ENCODE results near the gene SPTBN4.
"Not testable (repeated sequence)": the region's sequence is repeated elsewhere in the genome, so short reads cannot be mapped to it uniquely, and the experiment has no call there.

SPTBN4 gene

DNA sequence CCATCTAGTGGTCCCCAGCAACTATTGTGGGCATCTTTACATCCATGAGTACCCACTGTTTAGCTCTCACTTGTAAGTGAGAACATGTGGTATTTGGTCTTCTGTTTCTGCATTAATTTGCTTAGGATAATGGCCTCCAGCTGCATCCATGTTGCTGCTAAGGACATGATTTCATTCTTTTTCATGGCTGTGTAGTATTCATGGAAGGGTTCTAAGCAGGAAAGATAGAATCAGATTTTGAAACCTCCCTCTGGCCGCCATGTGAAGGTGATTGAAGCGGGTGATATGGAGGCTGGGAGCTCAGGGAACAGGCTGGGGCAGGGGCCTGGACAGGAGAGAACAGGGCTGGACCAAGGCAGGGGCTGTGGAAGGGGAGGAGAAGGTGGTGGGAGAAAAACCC, 154.5 kb downstream of the SPTBN4 start:
- no peak for DNase-seq (ENCODE audit: low read depth)

DNA sequence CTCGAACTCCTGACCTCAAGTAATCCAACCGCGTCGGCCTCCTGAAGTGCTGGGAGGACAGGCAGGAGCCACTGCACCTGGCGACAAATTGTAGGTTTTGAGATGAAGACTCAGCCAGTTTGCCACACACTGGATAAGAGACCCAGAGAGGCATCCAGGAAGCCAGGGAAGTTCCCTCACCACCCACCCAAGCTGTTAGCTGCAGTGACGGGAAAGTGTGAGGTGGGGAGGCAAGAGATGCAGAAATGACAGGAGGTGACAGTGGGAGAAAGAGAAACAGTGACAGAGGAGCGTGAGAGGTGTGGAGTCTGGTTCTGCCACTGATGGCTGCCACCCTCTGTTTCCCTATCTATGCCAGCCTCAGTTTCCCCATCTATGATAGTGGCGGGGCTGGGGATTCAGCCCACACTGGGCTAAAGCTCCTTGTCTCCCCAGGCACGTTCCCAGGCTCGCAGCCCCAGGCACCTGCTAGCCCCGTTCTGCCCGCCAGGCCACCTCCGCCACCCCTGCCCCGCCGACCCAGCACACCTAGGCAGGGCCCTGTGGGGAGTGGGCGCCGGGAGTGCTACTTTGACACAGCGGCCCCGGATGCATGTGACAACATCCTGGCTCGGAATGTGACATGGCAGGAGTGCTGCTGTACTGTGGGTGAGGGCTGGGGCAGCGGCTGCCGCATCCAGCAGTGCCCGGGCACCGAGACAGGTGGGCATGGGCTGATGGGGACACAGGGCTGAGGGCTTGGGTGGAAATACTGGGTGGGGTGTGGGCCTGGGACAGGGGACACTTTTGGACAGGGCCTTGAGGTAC, 155.4 kb downstream of the SPTBN4 start:
- no peak for DNase-seq (ENCODE audit: low read depth)

DNA sequence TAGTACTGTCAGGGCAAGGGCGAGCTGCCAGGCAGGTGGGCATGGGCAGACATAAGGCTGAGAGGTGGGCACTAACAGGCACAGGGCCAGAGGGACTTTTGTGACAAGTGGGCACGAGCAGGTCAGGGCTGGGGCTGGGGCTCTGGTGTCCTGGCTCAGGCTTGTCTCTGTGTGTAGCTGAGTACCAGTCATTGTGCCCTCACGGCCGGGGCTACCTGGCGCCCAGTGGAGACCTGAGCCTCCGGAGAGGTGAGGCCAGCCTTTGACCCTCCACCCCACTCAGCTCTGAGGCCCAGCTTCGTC, 155.9 kb downstream of the SPTBN4 start:
- no peak for DNase-seq (ENCODE audit: low read depth)

DNA sequence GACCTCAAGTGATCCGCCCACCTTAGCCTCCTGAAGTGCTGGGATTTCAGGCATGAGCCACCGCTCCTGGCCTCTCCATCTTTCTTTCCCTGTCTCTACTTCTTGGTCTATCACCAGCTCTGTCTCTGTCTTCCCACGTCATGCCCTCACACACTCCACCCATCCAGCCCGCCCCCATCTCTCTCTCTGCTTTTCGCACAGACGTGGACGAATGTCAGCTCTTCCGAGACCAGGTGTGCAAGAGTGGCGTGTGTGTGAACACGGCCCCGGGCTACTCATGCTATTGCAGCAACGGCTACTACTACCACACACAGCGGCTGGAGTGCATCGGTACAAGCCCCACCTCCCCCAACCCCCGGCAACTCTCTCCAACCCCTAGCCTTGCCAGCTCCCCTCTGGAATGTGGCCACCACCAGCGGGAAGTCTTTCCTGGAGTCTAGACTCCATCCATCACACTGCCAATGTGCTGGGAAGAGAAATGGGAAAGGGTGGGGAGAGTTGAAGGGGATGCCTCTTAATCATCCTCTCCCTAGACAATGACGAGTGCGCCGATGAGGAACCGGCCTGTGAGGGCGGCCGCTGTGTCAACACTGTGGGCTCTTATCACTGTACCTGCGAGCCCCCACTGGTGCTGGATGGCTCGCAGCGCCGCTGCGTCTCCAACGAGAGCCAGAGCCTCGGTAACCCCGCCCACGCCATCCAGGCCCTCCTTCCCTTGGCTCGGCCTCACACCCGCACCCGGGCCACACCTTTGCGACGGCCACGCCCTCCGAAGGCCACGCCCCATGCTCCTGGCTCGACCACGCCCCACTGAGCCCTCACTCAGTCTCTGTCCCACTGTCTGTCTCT, 156.8 kb downstream of the SPTBN4 start:
- DNase-seq (ENCODE audit: low read depth), result no peak

DNA sequence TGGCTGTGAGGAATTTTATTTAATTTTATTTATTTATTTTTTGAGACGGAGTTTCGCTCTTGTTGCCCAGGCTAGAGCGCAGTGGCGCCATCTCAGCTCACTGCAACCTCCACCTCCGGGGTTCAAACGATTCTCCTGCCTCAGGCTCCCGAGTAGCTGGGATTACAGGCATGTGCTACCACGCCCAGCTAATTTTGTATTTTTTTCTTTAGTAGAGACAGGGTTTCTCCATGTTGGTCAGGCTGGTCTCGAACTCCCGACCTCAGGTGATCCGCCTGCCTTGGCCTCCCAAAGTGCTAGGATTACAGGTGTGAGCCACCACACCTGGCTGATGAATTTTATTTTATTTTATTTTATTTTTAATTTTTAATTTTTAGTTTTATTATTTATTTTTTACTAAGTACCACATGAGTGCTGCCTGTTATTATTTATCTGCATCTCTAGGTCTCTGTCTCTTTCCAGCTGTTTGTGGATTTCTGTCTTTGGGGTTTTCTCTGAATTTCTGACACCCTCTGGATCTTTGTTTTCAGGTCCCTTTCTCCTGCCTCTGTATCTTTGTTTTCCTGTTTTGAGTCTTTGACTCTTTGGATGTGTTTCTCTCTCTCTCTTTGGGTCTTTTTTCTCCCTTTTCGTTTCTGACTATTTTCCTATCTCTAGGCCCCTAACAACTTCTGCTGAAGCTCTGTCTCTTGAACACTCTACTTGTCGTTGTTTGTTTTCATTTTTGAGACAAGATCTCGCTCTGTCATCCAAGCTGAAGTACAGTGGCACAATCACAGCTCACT, 157.8 kb downstream of the SPTBN4 start:
- DNase-seq (ENCODE audit: low read depth), result not testable (repeated sequence)

DNA sequence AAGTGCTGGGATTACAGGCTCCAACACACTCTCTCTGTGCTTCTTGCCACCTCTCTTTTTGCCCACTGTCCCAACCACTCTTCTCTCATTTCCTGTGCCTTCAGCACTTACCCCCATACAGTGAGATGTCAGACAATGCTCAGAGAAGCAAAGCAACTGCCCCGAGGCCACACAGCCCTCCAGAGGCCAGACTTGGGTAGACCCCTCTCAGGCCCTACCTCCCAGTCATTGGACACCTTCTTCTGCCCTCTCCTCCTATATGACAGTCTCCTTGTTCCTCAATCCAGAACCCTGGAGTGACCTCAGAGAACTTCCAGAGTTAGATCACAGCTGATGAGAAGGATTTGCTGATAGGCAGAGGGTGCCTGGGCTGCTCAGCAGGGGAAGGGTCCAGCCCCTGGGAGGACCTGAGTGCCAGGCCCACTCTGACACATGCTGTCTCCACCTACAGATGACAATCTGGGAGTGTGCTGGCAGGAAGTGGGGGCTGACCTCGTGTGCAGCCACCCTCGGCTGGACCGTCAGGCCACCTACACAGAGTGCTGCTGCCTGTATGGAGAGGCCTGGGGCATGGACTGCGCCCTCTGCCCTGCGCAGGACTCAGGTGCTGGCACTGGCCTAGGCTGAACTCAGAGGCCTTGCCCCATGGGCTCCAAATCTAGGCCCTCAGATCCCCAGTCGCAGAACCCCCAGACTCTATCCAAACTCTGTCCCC, 158.8 kb downstream of the SPTBN4 start:
- DNase-seq (ENCODE audit: low read depth), result no peak
